ENCODE measurements around the gene ACRV1. TPM values are rescaled to one million over a fixed set of nuclear protein-coding genes. Genes with fewer than 3 reads are reported as not detected.

Gene ACRV1
- polyA plus RNA-seq, 1 donor = 0.27 TPM

- 93% methylated on average over 3 of the region's 6 CpGs for WGBS (ENCODE audit: insufficient coverage, low lambda C conversion rate)
- no peaks in the 10 kb centered on the region for H3K9me3 ChIP-seq (ENCODE audit: control insufficient read depth, low read depth, low read length)
- H3K4me1 ChIP-seq (ENCODE audit: control insufficient read depth, insufficient read depth, low read length) = no peaks in the 10 kb centered on the region
- DNase-seq = no peak
- H3K27ac ChIP-seq (ENCODE audit: low read length) = no peak overlapping the region
- no peaks in the 10 kb centered on the region for H3K27me3 ChIP-seq (ENCODE audit: control insufficient read depth, insufficient read depth, low read length)
- H3K36me3 ChIP-seq (ENCODE audit: control insufficient read depth, insufficient read depth, low read length) = no peaks in the 10 kb centered on the region
- H3K4me3 ChIP-seq (ENCODE audit: low read length) = no peak overlapping the region
Observed at GRCh38 chr11:125689274-125689859, 8.7 kb upstream of the ACRV1 start.

- no CpG with 5 or more reads among the region's 3 CpGs for WGBS (ENCODE audit: insufficient coverage, low lambda C conversion rate)
- no peaks in the 10 kb centered on the region for H3K27me3 ChIP-seq (ENCODE audit: control insufficient read depth, insufficient read depth, low read length)
Observed at GRCh38 chr11:125688632-125689031, 8.0 kb upstream of the ACRV1 start.

GRCh38 chr11:125688066-125688465 is 7.4 kb upstream of the ACRV1 start:
- Histone ChIP-seq H3K4me1 (ENCODE audit: control insufficient read depth, insufficient read depth, low read length) (no peaks in the 10 kb centered on the region), H3K27me3 (ENCODE audit: control insufficient read depth, insufficient read depth, low read length) (no peaks in the 10 kb centered on the region), H3K27ac (ENCODE audit: low read length) (no peak overlapping the region)

More at GRCh38 chr11:125688632-125689031, 8.0 kb upstream of the ACRV1 start:
- no peaks in the 10 kb centered on the region for H3K4me1 ChIP-seq (ENCODE audit: control insufficient read depth, insufficient read depth, low read length)
- no peak overlapping the region for H3K27ac ChIP-seq (ENCODE audit: low read length)
- H3K36me3 ChIP-seq (ENCODE audit: control insufficient read depth, insufficient read depth, low read length) = no peaks in the 10 kb centered on the region
- no peak for DNase-seq
- no peak overlapping the region for H3K4me3 ChIP-seq (ENCODE audit: low read length)
- H3K9me3 ChIP-seq (ENCODE audit: control insufficient read depth, low read depth, low read length) = no peaks in the 10 kb centered on the region

GRCh38 chr11:125685228-125685627 is 4.6 kb upstream of the ACRV1 start:
- DNase-seq = peak in 1 of 2 donors; percentile 24
- Histone ChIP-seq H3K9me3 (ENCODE audit: control insufficient read depth, low read depth, low read length) (no peaks in the 10 kb centered on the region), H3K36me3 (ENCODE audit: control insufficient read depth, insufficient read depth, low read length) (no peaks in the 10 kb centered on the region), H3K27ac (ENCODE audit: low read length) (no peak overlapping the region), H3K4me1 (ENCODE audit: control insufficient read depth, insufficient read depth, low read length) (no peaks in the 10 kb centered on the region), H3K4me3 (ENCODE audit: low read length) (no peak overlapping the region), H3K27me3 (ENCODE audit: control insufficient read depth, insufficient read depth, low read length) (no peaks in the 10 kb centered on the region)
- WGBS (ENCODE audit: insufficient coverage, low lambda C conversion rate) = 11% methylated on average over 5 of the region's 9 CpGs

More at GRCh38 chr11:125688066-125688465, 7.4 kb upstream of the ACRV1 start:
- Histone ChIP-seq H3K9me3 (ENCODE audit: control insufficient read depth, low read depth, low read length) (no peaks in the 10 kb centered on the region), H3K36me3 (ENCODE audit: control insufficient read depth, insufficient read depth, low read length) (no peaks in the 10 kb centered on the region), H3K4me3 (ENCODE audit: low read length) (no peak overlapping the region)
- WGBS (ENCODE audit: insufficient coverage, low lambda C conversion rate) = no CpG with 5 or more reads among the region's 11 CpGs
- no peak for DNase-seq

- no peak overlapping the region for H3K27ac ChIP-seq (ENCODE audit: low read length)
- no peak for DNase-seq
- no peaks in the 10 kb centered on the region for H3K4me1 ChIP-seq (ENCODE audit: control insufficient read depth, insufficient read depth, low read length)
- H3K9me3 ChIP-seq (ENCODE audit: control insufficient read depth, low read depth, low read length) = no peaks in the 10 kb centered on the region
- H3K36me3 ChIP-seq (ENCODE audit: control insufficient read depth, insufficient read depth, low read length) = peaks cover 10% of the 10 kb centered on the region
- H3K27me3 ChIP-seq (ENCODE audit: control insufficient read depth, insufficient read depth, low read length) = no peaks in the 10 kb centered on the region
- H3K4me3 ChIP-seq (ENCODE audit: low read length) = no peak overlapping the region
- no CpG with 5 or more reads among the region's 2 CpGs for WGBS (ENCODE audit: insufficient coverage, low lambda C conversion rate)
Observed at GRCh38 chr11:125679837-125680236, 810 bp downstream of the ACRV1 start.

- no peaks in the 10 kb centered on the region for H3K9me3 ChIP-seq (ENCODE audit: control insufficient read depth, low read depth, low read length)
- no CpG with 5 or more reads among the region's 4 CpGs for WGBS (ENCODE audit: insufficient coverage, low lambda C conversion rate)
- no peak overlapping the region for H3K27ac ChIP-seq (ENCODE audit: low read length)
- no peak for DNase-seq
- no peaks in the 10 kb centered on the region for H3K4me1 ChIP-seq (ENCODE audit: control insufficient read depth, insufficient read depth, low read length)
- no peaks in the 10 kb centered on the region for H3K27me3 ChIP-seq (ENCODE audit: control insufficient read depth, insufficient read depth, low read length)
- peaks cover 10% of the 10 kb centered on the region for H3K36me3 ChIP-seq (ENCODE audit: control insufficient read depth, insufficient read depth, low read length)
- no peak overlapping the region for H3K4me3 ChIP-seq (ENCODE audit: low read length)
Observed at GRCh38 chr11:125679397-125679796, 1.2 kb downstream of the ACRV1 start.

- Histone ChIP-seq H3K36me3 (ENCODE audit: control insufficient read depth, insufficient read depth, low read length) (peaks cover 10% of the 10 kb centered on the region), H3K27me3 (ENCODE audit: control insufficient read depth, insufficient read depth, low read length) (no peaks in the 10 kb centered on the region), H3K4me1 (ENCODE audit: control insufficient read depth, insufficient read depth, low read length) (no peaks in the 10 kb centered on the region), H3K4me3 (ENCODE audit: low read length) (no peak overlapping the region), H3K27ac (ENCODE audit: low read length) (no peak overlapping the region), H3K9me3 (ENCODE audit: control insufficient read depth, low read depth, low read length) (no peaks in the 10 kb centered on the region)
- WGBS (ENCODE audit: insufficient coverage, low lambda C conversion rate) = 100% methylated on average over 2 of the region's 2 CpGs
- DNase-seq = no peak
Observed at GRCh38 chr11:125675196-125675595, 5.5 kb downstream of the ACRV1 start.

- no peaks in the 10 kb centered on the region for H3K9me3 ChIP-seq (ENCODE audit: control insufficient read depth, low read depth, low read length)
- 100% methylated on average over 2 of the region's 2 CpGs for WGBS (ENCODE audit: insufficient coverage, low lambda C conversion rate)
Observed at GRCh38 chr11:125674210-125674609, 6.4 kb downstream of the ACRV1 start.

GRCh38 chr11:125671561-125671960 is 9.1 kb downstream of the ACRV1 start:
- Histone ChIP-seq H3K36me3 (ENCODE audit: control insufficient read depth, insufficient read depth, low read length) (peaks cover 2% of the 10 kb centered on the region), H3K27ac (ENCODE audit: low read length) (no peak overlapping the region), H3K27me3 (ENCODE audit: control insufficient read depth, insufficient read depth, low read length) (no peaks in the 10 kb centered on the region), H3K4me1 (ENCODE audit: control insufficient read depth, insufficient read depth, low read length) (no peaks in the 10 kb centered on the region), H3K4me3 (ENCODE audit: low read length) (no peak overlapping the region), H3K9me3 (ENCODE audit: control insufficient read depth, low read depth, low read length) (no peaks in the 10 kb centered on the region)
- DNase-seq = no peak
- no CpG with 5 or more reads among the region's 2 CpGs for WGBS (ENCODE audit: insufficient coverage, low lambda C conversion rate)

More at GRCh38 chr11:125674210-125674609, 6.4 kb downstream of the ACRV1 start:
- Histone ChIP-seq H3K4me1 (ENCODE audit: control insufficient read depth, insufficient read depth, low read length) (no peaks in the 10 kb centered on the region), H3K27me3 (ENCODE audit: control insufficient read depth, insufficient read depth, low read length) (no peaks in the 10 kb centered on the region), H3K27ac (ENCODE audit: low read length) (no peak overlapping the region), H3K4me3 (ENCODE audit: low read length) (no peak overlapping the region), H3K36me3 (ENCODE audit: control insufficient read depth, insufficient read depth, low read length) (peaks cover 10% of the 10 kb centered on the region)
- DNase-seq = no peak

- H3K27ac ChIP-seq (ENCODE audit: low read length) = no peak overlapping the region
- peaks cover 2% of the 10 kb centered on the region for H3K9me3 ChIP-seq (ENCODE audit: control insufficient read depth, low read depth, low read length)
- DNase-seq = peak in 1 of 2 donors; percentile 56
- H3K36me3 ChIP-seq (ENCODE audit: control insufficient read depth, insufficient read depth, low read length) = no peaks in the 10 kb centered on the region
- H3K4me1 ChIP-seq (ENCODE audit: control insufficient read depth, insufficient read depth, low read length) = no peaks in the 10 kb centered on the region
- H3K4me3 ChIP-seq (ENCODE audit: low read length) = no peak overlapping the region
- no peaks in the 10 kb centered on the region for H3K27me3 ChIP-seq (ENCODE audit: control insufficient read depth, insufficient read depth, low read length)
- 20% methylated on average over 1 of the region's 1 CpG for WGBS (ENCODE audit: insufficient coverage, low lambda C conversion rate)
Observed at GRCh38 chr11:125670172-125670571, 10.5 kb downstream of the ACRV1 start.

GRCh38 chr11:125667151-125667550 is 13.5 kb downstream of the ACRV1 start:
- no peak overlapping the region for H3K4me3 ChIP-seq (ENCODE audit: low read length)
- H3K9me3 ChIP-seq (ENCODE audit: control insufficient read depth, low read depth, low read length) = peaks cover 4% of the 10 kb centered on the region
- no peaks in the 10 kb centered on the region for H3K27me3 ChIP-seq (ENCODE audit: control insufficient read depth, insufficient read depth, low read length)
- no peak for DNase-seq
- no peaks in the 10 kb centered on the region for H3K4me1 ChIP-seq (ENCODE audit: control insufficient read depth, insufficient read depth, low read length)
- no peak overlapping the region for H3K27ac ChIP-seq (ENCODE audit: low read length)
- 100% methylated on average over 2 of the region's 2 CpGs for WGBS (ENCODE audit: insufficient coverage, low lambda C conversion rate)
- no peaks in the 10 kb centered on the region for H3K36me3 ChIP-seq (ENCODE audit: control insufficient read depth, insufficient read depth, low read length)
